A673 (cell line): ENCODE results near the gene CTRB2. TPM values are rescaled to one million over a fixed set of nuclear protein-coding genes. Genes with fewer than 3 reads are reported as not detected.

Experiments
- BruUV-seq: library from RNA; stranded (reverse); fragments of 400-500 nt; replicated peaks from 2 replicates; lab custom pipeline; 2021; lab: Mats Ljungman, UMichigan
- CTCF ChIA-PET: fragments of 300-600 bp; sonication (Branson Sonifier 250); formaldehyde crosslinking; loops from one replicate; lab custom pipeline; 2022; ENCODE audit warnings: antibody characterized with exemption; lab: Charles Lee
- POLR2A ChIA-PET: fragments of 300-600 bp; sonication (Branson Sonifier 250); formaldehyde crosslinking; loops from one replicate; lab custom pipeline; 2022; ENCODE audit warnings: antibody characterized with exemption; ENCODE audit not compliant: low non-redundant PET; lab: Charles Lee
- DNase-seq: peaks from one replicate; pipeline ENCODE4 v3.0.0-alpha.2; 2015; ENCODE audit warnings: low spot score
- H3K27ac ChIP-seq: fragments of 200-600 bp; sonication (generic); 2 replicates; pipeline ENCODE4 v1.5.1; 2016; ENCODE audit warnings: mixed run types, low read depth, mild to moderate bottlenecking, mixed read lengths, antibody characterized with exemption, low read length; ENCODE audit not compliant: poor library complexity, severe bottlenecking
- H3K27me3 ChIP-seq: fragments of 200-600 bp; sonication (generic); replicated peaks from 2 replicates; pipeline ENCODE4 v1.6.1; 2017; ENCODE audit warnings: mixed run types, low read depth, mild to moderate bottlenecking, mixed read lengths, antibody characterized with exemption, low read length; ENCODE audit not compliant: insufficient read depth, poor library complexity
- H3K36me3 ChIP-seq: fragments of 200-600 bp; sonication (generic); 2 replicates; pipeline ENCODE4 v1.6.1; 2016; ENCODE audit warnings: mixed run types, mild to moderate bottlenecking, mixed read lengths, antibody characterized with exemption, low read length; ENCODE audit not compliant: insufficient read depth, poor library complexity, severe bottlenecking
- H3K4me1 ChIP-seq: fragments of 200-600 bp; sonication (generic); 2 replicates; pipeline ENCODE4 v1.6.1; 2017; ENCODE audit warnings: mixed run types, mild to moderate bottlenecking, mixed read lengths, antibody characterized with exemption, low read length; ENCODE audit not compliant: insufficient read depth, poor library complexity, severe bottlenecking
- H3K4me3 ChIP-seq: fragments of 200-600 bp; sonication (generic); 2 replicates; pipeline ENCODE4 v1.5.1; 2016; ENCODE audit warnings: low read depth, mixed run types, mild to moderate bottlenecking, mixed read lengths, low read length; ENCODE audit not compliant: poor library complexity, severe bottlenecking
- H3K9me3 ChIP-seq: fragments of 200-600 bp; sonication (generic); 2 replicates; pipeline ENCODE4 v1.6.1; 2016; ENCODE audit warnings: mixed run types, low read depth, mild to moderate bottlenecking, mixed read lengths, antibody characterized with exemption, low read length; ENCODE audit not compliant: poor library complexity, severe bottlenecking
- CTCF ChIP-seq: fragments of 300-800, 200-600 bp; sonication (generic); conservative IDR thresholded peaks from 2 replicates; pipeline ENCODE4 v1.5.1; 2017; ENCODE audit warnings: low read depth, mild to moderate bottlenecking, antibody characterized with exemption, low read length, moderate library complexity, mixed read lengths
- EZH2 ChIP-seq: fragments of 200-600 bp; sonication (generic); IDR thresholded peaks from 2 replicates; pipeline ENCODE4 v1.6.1; 2017; ENCODE audit warnings: borderline replicate concordance, low read depth, mild to moderate bottlenecking, mixed read lengths, antibody characterized with exemption, low read length; ENCODE audit not compliant: poor library complexity, severe bottlenecking
- intact Hi-C: fragments of 100-400 bp; cut with micrococcal nuclease; formaldehyde crosslinking; loops from one replicate; pipeline ENCODE4 v1.10.0; 2022; ENCODE audit not compliant: unreplicated experiment
- total RNA-seq: library from RNA; stranded (reverse); gene quantifications from 2 replicates; pipeline ENCODE4 v1.2.3, GENCODE V29; 2021

The CTRB2 gene
- total RNA-seq, 1 experiment from 2014 or later, result not detected

- no peak for TF ChIP-seq CTCF
- TF ChIP-seq EZH2, result no peak
- no peaks in the 10 kb centered on the region for H3K36me3 ChIP-seq
- H3K27me3 ChIP-seq, result no peaks in the 10 kb centered on the region
- H3K9me3 ChIP-seq, result no peaks in the 10 kb centered on the region
- H3K27ac ChIP-seq, result peak overlapping the region; percentile 86
- intact Hi-C loops, result no loop called here
- BruUV-seq, result no TSS peak
- ChIA-PET CTCF (no interaction called here), POLR2A (no interaction called here)
- H3K4me3 ChIP-seq, result no peak overlapping the region
- H3K4me1 ChIP-seq, result peaks cover 52% of the 10 kb centered on the region
- peak; percentile 79 for DNase-seq
Observed at GRCh38 chr16:75252946-75253911, 46.3 kb upstream of the CTRB2 start.

- POLR2A ChIA-PET, result no interaction called here
- no TSS peak for BruUV-seq
- H3K4me1 ChIP-seq, result peaks cover 52% of the 10 kb centered on the region
- intact Hi-C loops, result no loop called here
- no peak overlapping the region for H3K4me3 ChIP-seq
- no peak for TF ChIP-seq EZH2
- TF ChIP-seq CTCF, result no peak
- no peaks in the 10 kb centered on the region for H3K36me3 ChIP-seq
- no peaks in the 10 kb centered on the region for H3K27me3 ChIP-seq
- H3K9me3 ChIP-seq, result no peaks in the 10 kb centered on the region
- DNase-seq, result no peak
- peak overlapping the region; percentile 86 for H3K27ac ChIP-seq
- CTCF ChIA-PET, result no interaction called here
Observed at GRCh38 chr16:75252049-75252864, 45.3 kb upstream of the CTRB2 start.

- ChIA-PET POLR2A (no interaction called here), CTCF (no interaction called here)
- H3K27me3 ChIP-seq, result no peaks in the 10 kb centered on the region
- H3K4me3 ChIP-seq, result peak within 1 kb of the TSS; percentile 93
- peak within 1 kb of the TSS; percentile 86 for H3K27ac ChIP-seq
- peaks cover 45% of the 10 kb centered on the region for H3K4me1 ChIP-seq
- DNase-seq, result peak; percentile 89
- no peaks in the 10 kb centered on the region for H3K9me3 ChIP-seq
- BruUV-seq, result no TSS peak
- no peak for TF ChIP-seq EZH2
- TF ChIP-seq CTCF, result no peak
- H3K36me3 ChIP-seq, result no peaks in the 10 kb centered on the region
- intact Hi-C loops, result no loop called here
Observed at GRCh38 chr16:75251280-75252048, 44.5 kb upstream of the CTRB2 start, which contains the start of gene BCAR1. TSS of gene BCAR1 (minus strand) at chr16:75251624. CDS start at chr16:75251482, 142 bp downstream.
